ENCODE measurements around the gene PIANP.

- TF ChIP-seq, protein P1, sequence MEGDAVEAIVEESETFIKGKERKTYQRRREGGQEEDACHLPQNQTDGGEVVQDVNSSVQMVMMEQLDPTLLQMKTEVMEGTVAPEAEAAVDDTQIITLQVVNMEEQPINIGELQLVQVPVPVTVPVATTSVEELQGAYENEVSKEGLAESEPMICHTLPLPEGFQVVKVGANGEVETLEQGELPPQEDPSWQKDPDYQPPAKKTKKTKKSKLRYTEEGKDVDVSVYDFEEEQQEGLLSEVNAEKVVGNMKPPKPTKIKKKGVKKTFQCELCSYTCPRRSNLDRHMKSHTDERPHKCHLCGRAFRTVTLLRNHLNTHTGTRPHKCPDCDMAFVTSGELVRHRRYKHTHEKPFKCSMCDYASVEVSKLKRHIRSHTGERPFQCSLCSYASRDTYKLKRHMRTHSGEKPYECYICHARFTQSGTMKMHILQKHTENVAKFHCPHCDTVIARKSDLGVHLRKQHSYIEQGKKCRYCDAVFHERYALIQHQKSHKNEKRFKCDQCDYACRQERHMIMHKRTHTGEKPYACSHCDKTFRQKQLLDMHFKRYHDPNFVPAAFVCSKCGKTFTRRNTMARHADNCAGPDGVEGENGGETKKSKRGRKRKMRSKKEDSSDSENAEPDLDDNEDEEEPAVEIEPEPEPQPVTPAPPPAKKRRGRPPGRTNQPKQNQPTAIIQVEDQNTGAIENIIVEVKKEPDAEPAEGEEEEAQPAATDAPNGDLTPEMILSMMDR (IDR thresholded peaks at IDR 0.05; ENCODE audit: low read depth, low read length, poor library complexity, severe bottlenecking): peak; percentile 23
- TF ChIP-seq EZH2phosphoT487 (IDR thresholded peaks at IDR 0.05; ENCODE audit: borderline replicate concordance, low read length): no peak
These were observed 29.6 kb upstream of the PIANP start for GRCh38 chr12:6730169-6730568.
